ENCODE measurements around the gene HES5. TPM values are rescaled to one million over a fixed set of nuclear protein-coding genes. Genes with fewer than 3 reads are reported as not detected.

The HES5 gene
- total RNA-seq, 1 donor from 2014 or later = not detected

DNA sequence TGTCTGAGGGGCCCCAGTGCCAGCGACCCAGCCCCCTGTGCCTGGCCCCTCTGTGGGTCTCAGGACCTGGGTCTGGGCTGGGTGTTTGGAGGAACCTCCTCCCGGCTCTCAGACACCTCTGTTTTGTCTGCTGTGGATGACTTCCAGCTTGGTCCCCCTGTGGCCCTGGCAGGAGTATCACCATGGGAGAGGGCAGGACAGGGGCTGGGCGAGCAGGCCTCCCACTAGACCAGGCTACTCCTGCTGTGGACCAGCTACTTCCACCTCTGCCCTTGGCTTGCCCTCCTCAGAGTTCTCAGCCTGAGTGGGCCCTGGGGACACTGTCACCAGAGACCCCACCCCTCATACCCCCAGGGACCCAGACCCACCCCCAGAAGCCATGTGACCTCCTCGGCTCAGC is 32.2 kb downstream of the HES5 start:
- peaks cover 4% of the 10 kb centered on the region for H3K4me1 Mint-ChIP-seq
- no peak overlapping the region for H3K4me3 Mint-ChIP-seq
- DNase-seq = no peak
- no peaks in the 10 kb centered on the region for H3K9me3 Mint-ChIP-seq
- intact Hi-C loops (cut with micrococcal nuclease) = no loop called here
- no peaks in the 10 kb centered on the region for H3K27me3 Mint-ChIP-seq
- H3K36me3 Mint-ChIP-seq (ENCODE audit: low read depth) = no peaks in the 10 kb centered on the region
- no peak overlapping the region for H3K27ac Mint-ChIP-seq

DNA sequence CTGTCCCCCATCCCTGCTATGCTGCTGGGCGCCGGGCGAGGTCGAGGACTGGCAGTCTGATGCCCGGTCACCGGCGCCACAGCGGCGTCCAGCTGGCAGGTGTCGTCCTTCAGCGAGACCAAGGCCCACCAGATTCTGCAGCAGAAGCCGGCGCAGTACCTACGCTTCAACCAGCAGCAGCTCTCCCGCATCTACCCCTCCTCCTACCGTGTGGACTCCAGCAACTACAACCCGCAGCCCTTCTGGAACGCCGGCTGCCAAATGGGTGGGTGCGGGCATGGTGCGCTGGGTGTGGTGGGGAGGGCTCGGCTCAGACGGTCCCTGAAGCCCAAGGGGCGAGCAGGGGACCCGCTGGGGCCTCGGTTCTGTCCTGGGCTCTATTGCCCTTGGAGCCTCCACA is 33.3 kb downstream of the HES5 start:
- DNase-seq = no peak
- Mint-ChIP-seq H3K4me1 (peaks cover 4% of the 10 kb centered on the region), H3K9me3 (no peaks in the 10 kb centered on the region), H3K27me3 (no peaks in the 10 kb centered on the region), H3K36me3 (ENCODE audit: low read depth) (no peaks in the 10 kb centered on the region), H3K27ac (no peak overlapping the region), H3K4me3 (no peak overlapping the region)
- intact Hi-C loops (cut with micrococcal nuclease) = no loop called here

DNA sequence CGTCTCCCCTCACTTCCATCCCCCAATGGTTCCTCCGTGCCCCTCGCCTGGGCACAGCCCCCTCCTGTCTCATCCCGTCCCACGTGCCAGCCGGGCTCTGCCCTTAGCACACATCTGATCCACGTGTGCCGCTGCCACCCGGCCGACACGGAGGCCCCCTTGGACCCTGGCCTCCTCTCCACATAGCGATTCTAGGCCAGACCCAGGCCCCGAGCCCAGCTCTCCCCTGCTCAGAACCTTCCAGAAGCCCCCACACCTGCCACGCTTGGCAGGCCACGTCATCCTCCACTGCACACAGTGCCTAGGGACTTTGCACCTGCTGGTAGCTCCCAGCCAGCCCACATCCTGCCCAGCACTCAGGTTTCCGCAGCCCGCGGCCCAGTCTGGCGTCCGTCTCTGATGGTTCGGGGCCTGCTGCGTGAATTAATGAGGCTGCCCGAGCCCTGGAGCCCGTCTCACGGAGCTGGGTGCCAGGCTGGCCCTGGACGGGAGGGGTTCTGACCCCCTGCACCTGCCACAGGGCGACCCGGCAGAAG is 33.9 kb downstream of the HES5 start:
- no peak overlapping the region for H3K4me3 Mint-ChIP-seq
- no peaks in the 10 kb centered on the region for H3K36me3 Mint-ChIP-seq (ENCODE audit: low read depth)
- no peaks in the 10 kb centered on the region for H3K27me3 Mint-ChIP-seq
- peaks cover 4% of the 10 kb centered on the region for H3K4me1 Mint-ChIP-seq
- no peak overlapping the region for H3K27ac Mint-ChIP-seq
- DNase-seq = no peak
- intact Hi-C loops (cut with micrococcal nuclease) = no loop called here
- no peaks in the 10 kb centered on the region for H3K9me3 Mint-ChIP-seq

DNA sequence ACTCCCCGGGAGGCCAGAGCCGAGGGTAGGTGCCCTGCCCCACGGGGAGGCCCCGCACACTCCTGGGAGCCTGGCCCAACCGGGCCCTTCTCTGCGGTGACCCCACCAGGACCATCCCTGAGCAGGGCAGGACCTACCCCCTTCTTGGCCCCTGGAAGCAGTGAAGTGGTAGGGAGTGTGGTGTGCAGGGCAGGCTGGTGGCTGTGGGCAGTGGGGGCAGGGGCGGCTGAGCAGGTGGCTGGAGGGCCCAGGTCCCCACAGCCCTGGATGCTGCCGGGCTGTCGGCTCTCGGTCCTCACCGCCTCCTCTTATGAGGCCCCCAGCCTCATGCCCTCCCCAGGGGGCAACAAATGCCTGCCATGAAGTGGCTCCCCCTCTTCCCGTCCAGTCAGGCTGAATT is 34.5 kb downstream of the HES5 start:
- Mint-ChIP-seq H3K4me3 (no peak overlapping the region), H3K27ac (no peak overlapping the region), H3K4me1 (peaks cover 4% of the 10 kb centered on the region), H3K36me3 (ENCODE audit: low read depth) (no peaks in the 10 kb centered on the region), H3K27me3 (no peaks in the 10 kb centered on the region), H3K9me3 (no peaks in the 10 kb centered on the region)
- DNase-seq = no peak
- intact Hi-C loops (cut with micrococcal nuclease) = no loop called here

DNA sequence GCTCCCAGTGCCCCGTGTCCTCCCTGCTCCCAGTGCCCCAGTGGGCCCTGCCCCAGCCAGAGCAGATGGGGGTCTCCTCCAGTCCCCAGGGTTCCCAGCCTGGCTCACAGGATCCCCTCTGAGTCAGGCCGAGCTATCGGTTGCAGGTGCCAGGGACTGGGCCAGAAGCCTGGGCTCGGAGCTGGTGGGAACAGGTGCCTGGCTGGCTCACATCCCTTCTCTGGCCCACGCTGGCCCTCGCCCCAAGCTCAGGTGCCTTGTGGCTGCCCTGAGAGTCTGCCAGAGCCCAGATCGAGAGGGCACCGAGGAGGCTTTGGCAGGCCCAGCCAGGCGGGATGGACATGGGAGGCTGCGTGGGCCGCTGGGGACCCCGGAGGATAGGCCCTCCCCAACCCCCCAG is 35.0 kb downstream of the HES5 start:
- Mint-ChIP-seq H3K27ac (no peak overlapping the region), H3K27me3 (no peaks in the 10 kb centered on the region), H3K4me3 (no peak overlapping the region), H3K9me3 (no peaks in the 10 kb centered on the region), H3K4me1 (peaks cover 2% of the 10 kb centered on the region), H3K36me3 (ENCODE audit: low read depth) (no peaks in the 10 kb centered on the region)
- no peak for DNase-seq
- intact Hi-C loops (cut with micrococcal nuclease) = no loop called here

DNA sequence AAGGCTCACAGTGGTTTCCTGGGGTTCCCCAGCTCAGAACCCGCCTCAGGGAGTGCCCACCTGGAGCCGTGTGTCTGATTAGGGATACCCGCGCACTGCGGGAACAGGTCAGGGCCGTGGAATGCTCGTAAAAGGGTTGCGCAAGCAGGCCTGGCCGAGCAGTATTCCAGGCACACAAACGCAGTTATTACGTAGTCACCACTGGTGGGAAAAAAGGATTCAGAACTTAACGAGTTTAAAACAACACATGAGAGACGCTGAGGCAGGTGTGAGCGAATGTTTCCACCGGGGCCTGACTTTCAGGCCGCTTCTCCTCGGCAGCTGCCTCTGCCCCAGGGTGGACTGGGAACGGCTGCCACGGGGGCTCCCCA is 35.8 kb downstream of the HES5 start:
- H3K9me3 Mint-ChIP-seq = no peaks in the 10 kb centered on the region
- no peak for DNase-seq
- H3K4me3 Mint-ChIP-seq = no peak overlapping the region
- H3K27ac Mint-ChIP-seq = no peak overlapping the region
- no peaks in the 10 kb centered on the region for H3K27me3 Mint-ChIP-seq
- peaks cover under 1% of the 10 kb centered on the region for H3K36me3 Mint-ChIP-seq (ENCODE audit: low read depth)
- H3K4me1 Mint-ChIP-seq = peaks cover 2% of the 10 kb centered on the region
- intact Hi-C loops (cut with micrococcal nuclease) = no loop called here

DNA sequence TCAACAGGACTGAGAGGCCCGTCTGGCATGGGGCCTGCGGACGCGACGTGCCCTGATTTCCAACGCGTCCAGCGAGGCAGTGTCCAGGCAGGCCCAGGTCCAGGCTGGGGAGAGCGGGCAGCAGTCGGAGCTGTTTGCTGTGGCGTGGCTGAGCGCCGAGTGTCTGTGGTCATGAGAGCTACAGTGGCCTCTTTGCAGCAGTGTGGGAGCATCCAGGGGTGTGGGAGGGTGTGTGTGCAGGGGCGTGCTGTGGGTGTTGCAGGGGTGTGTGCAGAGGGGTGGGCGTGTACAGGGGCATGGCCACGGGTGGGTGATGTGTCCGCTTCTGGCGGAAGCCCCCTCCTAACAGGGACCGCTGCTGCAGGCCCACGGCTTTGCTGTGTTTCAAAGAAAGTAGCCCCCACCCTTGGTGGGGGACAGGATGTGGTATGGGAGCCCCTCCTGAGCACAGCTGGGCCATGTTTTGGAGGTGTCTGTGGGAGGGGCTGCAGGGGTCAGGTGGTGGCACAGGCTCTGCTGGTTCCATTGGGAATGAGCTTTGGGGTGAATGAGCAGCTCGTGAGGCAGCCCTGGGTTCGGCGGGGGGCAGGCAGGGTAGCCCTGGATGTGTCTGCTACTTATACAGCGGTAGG is 36.3 kb downstream of the HES5 start:
- H3K9me3 Mint-ChIP-seq = no peaks in the 10 kb centered on the region
- intact Hi-C loops (cut with micrococcal nuclease) = no loop called here
- no peak overlapping the region for H3K27ac Mint-ChIP-seq
- no peaks in the 10 kb centered on the region for H3K27me3 Mint-ChIP-seq
- no peak overlapping the region for H3K4me3 Mint-ChIP-seq
- H3K36me3 Mint-ChIP-seq (ENCODE audit: low read depth) = peaks cover 5% of the 10 kb centered on the region
- peaks cover 2% of the 10 kb centered on the region for H3K4me1 Mint-ChIP-seq
- DNase-seq = no peak

DNA sequence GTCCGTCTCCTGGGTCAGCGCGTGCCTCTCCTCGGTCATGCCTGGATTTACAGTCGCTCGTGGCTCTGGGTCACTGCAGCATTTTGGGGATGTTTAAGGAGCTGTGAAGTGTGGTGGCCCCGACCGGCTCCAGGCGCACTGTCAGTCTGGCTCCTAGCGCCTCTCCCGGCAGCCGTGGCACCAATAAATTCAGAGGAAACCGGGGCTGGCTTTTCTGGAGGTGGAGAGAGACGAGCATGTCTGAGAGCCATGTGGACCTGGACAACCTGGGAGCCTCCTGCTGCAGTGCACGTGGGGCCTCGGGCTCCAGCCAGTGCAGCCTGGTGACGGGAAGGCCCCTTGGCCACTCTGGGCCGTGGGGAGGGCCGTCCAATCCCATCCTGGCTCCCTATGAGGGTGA is 36.8 kb downstream of the HES5 start:
- peaks cover 2% of the 10 kb centered on the region for H3K4me1 Mint-ChIP-seq
- DNase-seq = no peak
- intact Hi-C loops (cut with micrococcal nuclease) = no loop called here

DNA sequence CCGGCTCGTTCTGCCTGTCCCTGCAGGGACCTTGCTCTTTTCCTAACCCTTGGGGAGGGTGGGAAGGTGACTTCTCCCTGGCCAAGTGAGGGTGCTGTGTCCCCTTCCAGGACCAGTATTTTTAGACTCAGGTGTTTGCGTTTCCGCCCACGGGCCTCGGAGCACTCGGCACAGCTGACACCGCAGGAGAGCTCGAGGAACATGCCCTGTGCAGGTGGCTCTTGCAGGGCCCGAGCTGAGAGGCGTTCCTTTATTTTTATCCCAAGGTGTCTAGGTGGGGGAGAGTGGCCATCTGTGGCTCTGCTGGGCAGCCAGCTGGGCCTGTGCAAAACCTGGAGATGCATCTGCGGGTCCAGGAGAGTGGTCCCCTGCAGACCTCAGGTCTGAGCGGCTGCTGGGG is 38.0 kb downstream of the HES5 start:
- no peak overlapping the region for H3K27ac Mint-ChIP-seq
- peaks cover 7% of the 10 kb centered on the region for H3K9me3 Mint-ChIP-seq
- H3K4me1 Mint-ChIP-seq = peaks cover 2% of the 10 kb centered on the region
- H3K4me3 Mint-ChIP-seq = no peak overlapping the region
- no peak for DNase-seq
- intact Hi-C loops (cut with micrococcal nuclease) = no loop called here
- no peaks in the 10 kb centered on the region for H3K27me3 Mint-ChIP-seq
- H3K36me3 Mint-ChIP-seq (ENCODE audit: low read depth) = peaks cover 10% of the 10 kb centered on the region

More for the DNA sequence above, 36.8 kb downstream of the HES5 start:
- Mint-ChIP-seq H3K27ac (no peak overlapping the region), H3K4me3 (no peak overlapping the region), H3K27me3 (no peaks in the 10 kb centered on the region), H3K36me3 (ENCODE audit: low read depth) (peaks cover 8% of the 10 kb centered on the region), H3K9me3 (no peaks in the 10 kb centered on the region)

DNA sequence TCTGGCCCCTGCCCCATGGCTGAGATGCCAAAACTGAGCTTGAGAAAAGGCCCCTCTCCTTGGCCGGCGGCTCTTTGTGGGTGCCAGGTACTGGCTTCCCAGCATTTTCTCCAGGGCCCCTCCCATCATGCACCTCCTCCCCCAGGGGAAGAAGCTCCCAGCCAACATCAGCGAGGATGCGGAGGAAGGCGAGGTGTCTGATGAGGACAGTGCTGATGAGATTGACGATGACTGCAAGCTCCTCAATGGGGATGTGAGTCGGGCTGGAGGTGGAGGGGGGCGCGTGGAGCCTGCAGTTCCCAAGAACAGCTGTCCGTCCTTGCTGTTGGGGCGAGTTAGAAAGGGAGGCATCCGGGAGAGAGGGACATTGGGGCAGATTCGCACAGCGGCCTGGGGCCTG is 40.4 kb downstream of the HES5 start:
- intact Hi-C loops (cut with micrococcal nuclease) = no loop called here
- peaks cover 7% of the 10 kb centered on the region for H3K9me3 Mint-ChIP-seq
- H3K27me3 Mint-ChIP-seq = no peaks in the 10 kb centered on the region
- peaks cover 10% of the 10 kb centered on the region for H3K36me3 Mint-ChIP-seq (ENCODE audit: low read depth)
- no peak for DNase-seq
- H3K27ac Mint-ChIP-seq = no peak overlapping the region
- H3K4me3 Mint-ChIP-seq = no peak overlapping the region
- H3K4me1 Mint-ChIP-seq = peaks cover 2% of the 10 kb centered on the region

DNA sequence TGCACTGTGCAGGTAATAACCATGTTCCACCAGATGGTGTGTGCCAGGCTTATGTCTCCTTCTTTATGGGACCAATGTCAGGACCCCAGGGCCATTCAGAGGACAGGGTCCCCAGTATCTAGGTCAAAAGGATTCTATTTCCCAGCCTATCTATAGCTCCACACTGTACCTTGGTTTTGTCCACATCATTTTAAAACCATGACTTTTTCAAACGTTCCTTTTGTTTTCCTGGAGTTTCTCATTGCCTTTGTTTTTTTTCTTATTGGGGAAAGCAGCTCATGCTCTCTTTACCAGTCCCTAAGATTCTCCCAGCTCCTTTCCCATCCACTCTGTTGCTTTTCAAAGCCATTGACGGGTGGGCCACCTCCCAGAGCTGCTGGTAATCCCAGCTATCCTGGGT is 41.4 kb downstream of the HES5 start:
- Mint-ChIP-seq H3K4me3 (no peak overlapping the region), H3K4me1 (peaks cover 5% of the 10 kb centered on the region), H3K27ac (no peak overlapping the region), H3K36me3 (ENCODE audit: low read depth) (peaks cover 10% of the 10 kb centered on the region), H3K27me3 (no peaks in the 10 kb centered on the region), H3K9me3 (peaks cover 7% of the 10 kb centered on the region)
- intact Hi-C loops (cut with micrococcal nuclease) = no loop called here
- DNase-seq = no peak

DNA sequence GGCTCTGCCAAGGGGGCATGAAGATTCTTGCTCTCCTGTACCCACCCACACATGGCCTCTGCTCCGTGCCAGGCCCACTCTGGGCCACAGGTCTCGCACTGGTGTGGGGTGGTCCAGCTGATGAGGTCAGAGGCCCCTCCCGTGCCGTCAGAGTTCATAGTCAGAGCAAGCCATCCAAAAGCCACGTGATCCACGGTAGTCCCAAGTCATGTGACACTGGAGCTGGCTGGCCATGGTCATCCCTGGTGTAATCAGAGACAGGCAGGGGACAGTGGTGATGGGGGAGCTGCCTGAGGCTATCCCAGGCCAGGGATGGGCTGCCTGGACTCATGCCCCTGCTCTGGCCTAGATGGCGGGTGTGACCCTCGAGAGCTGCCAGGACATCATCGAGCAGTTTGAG is 43.5 kb downstream of the HES5 start:
- Mint-ChIP-seq H3K27ac (no peak overlapping the region), H3K36me3 (ENCODE audit: low read depth) (peaks cover 10% of the 10 kb centered on the region)
- intact Hi-C loops (cut with micrococcal nuclease) = no loop called here

DNA sequence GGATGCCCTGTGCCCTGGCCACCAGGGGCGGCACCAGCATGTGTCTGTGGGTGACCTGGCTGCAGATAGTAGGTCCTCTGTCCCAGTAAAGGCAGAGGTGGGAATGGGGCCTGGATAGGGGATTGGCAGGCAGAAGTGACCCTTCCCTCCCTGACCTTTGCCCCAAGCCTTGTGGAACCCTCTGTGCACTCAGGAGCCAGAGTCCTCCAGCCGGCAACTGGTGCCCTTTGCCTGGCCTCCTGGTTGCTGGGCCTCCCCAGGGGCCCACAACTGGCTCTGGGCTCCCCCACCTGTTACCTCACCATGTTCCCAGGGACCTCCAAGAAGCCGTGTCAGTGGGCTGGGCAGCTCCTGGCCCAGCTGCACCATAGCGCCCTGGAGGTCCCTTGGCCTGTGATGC is 44.0 kb downstream of the HES5 start:
- Mint-ChIP-seq H3K4me3 (no peak overlapping the region), H3K36me3 (ENCODE audit: low read depth) (peaks cover 10% of the 10 kb centered on the region), H3K4me1 (peaks cover 4% of the 10 kb centered on the region), H3K9me3 (peaks cover 7% of the 10 kb centered on the region), H3K27ac (no peak overlapping the region), H3K27me3 (no peaks in the 10 kb centered on the region)
- intact Hi-C loops (cut with micrococcal nuclease) = no loop called here
- no peak for DNase-seq

More for the DNA sequence above, 43.5 kb downstream of the HES5 start:
- Mint-ChIP-seq H3K4me3 (no peak overlapping the region), H3K27me3 (no peaks in the 10 kb centered on the region), H3K4me1 (peaks cover 4% of the 10 kb centered on the region), H3K9me3 (peaks cover 7% of the 10 kb centered on the region)
- DNase-seq = no peak

DNA sequence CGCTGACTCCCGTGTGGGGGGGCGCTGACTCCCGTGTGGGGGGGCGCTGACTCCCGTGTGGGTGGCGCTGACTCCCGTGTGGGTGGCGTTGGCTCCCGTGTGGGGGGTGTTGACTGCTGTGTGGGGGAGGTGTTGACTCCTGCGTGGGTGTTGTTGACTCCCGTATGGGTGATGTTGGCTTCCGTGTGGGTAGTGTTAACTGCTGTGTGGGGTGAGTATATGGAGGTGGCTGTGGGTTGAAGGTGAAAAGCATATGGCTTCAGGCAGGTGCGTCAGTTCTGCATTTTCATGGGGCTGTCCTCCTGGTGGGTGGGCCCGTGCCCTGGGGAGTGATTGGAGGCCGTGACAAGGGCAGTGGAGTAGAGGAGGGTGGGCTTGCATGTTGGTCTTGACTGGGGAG is 46.1 kb downstream of the HES5 start:
- no peaks in the 10 kb centered on the region for H3K27me3 Mint-ChIP-seq
- H3K36me3 Mint-ChIP-seq (ENCODE audit: low read depth) = peaks cover 6% of the 10 kb centered on the region
- no peak for DNase-seq
- H3K9me3 Mint-ChIP-seq = peaks cover 7% of the 10 kb centered on the region
- H3K27ac Mint-ChIP-seq = peak overlapping the region; percentile 46
- intact Hi-C loops (cut with micrococcal nuclease) = no loop called here
- H3K4me1 Mint-ChIP-seq = peaks cover 4% of the 10 kb centered on the region
- no peak overlapping the region for H3K4me3 Mint-ChIP-seq

DNA sequence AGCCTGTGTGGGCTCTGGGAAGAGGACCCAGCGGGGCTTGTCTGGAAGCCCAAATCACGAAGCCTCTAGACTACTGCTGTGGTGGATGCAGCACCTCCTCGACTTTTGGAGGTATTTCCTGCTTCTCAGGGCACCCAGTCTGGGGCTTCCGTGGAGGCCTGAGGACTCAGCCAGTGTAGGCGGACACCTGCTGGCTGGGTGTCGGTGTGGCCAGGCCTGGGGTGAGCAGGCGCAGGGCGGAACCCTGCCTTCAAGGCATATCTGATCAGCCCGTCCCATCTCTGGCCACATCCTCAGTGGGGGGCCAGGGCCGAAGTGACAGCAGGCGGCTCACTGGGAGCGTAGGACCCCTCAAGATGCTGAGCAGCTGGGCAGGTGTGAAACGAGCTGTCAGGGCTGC is 47.0 kb downstream of the HES5 start:
- no peak overlapping the region for H3K27ac Mint-ChIP-seq
- intact Hi-C loops (cut with micrococcal nuclease) = no loop called here
- no peak overlapping the region for H3K4me3 Mint-ChIP-seq
- peaks cover 6% of the 10 kb centered on the region for H3K9me3 Mint-ChIP-seq
- H3K36me3 Mint-ChIP-seq (ENCODE audit: low read depth) = peaks cover 2% of the 10 kb centered on the region
- peaks cover 4% of the 10 kb centered on the region for H3K4me1 Mint-ChIP-seq
- H3K27me3 Mint-ChIP-seq = no peaks in the 10 kb centered on the region
- no peak for DNase-seq

Data from activated CD4-positive, alpha-beta T cell treated with anti-CD3 and anti-CD28 coated beads, Interleukin-2, amount 10 ng/mL, durations not matched to agents 24 days and 14 days (primary cell).